Femur (tissue), 1 donor: ENCODE data around the gene NOL8.
A peak's percentile ranks its signal among the peaks of the same experiment; 100 is the strongest.

Source experiments
- DNase-seq: peaks from one replicate; pipeline ENCODE4 v3.0.0-alpha.2; 2017

NOL8 gene

GRCh38 chr9:92325269-92325990 lies at the start of gene NOL8, which contains the start of gene CENPP:
TSS of gene NOL8 (minus strand) at chr9:92325350. CDS start at chr9:92324161, 1,189 bp downstream.
TSS of gene CENPP (plus strand) at chr9:92325953.
- DNase-seq = peak; percentile 93

GRCh38 chr9:92373167-92373566 lies 48.0 kb upstream of the NOL8 start:
- no peak for DNase-seq

- no peak for DNase-seq
Observed at GRCh38 chr9:92369075-92369474, 43.9 kb upstream of the NOL8 start.

GRCh38 chr9:92360083-92360482 lies 34.9 kb upstream of the NOL8 start:
- no peak for DNase-seq

- peak; percentile 73 for DNase-seq
Observed at GRCh38 chr9:92359394-92359995, 34.3 kb upstream of the NOL8 start.

- no peak for DNase-seq
Observed at GRCh38 chr9:92353051-92353450, 27.9 kb upstream of the NOL8 start.

- no peak for DNase-seq
Observed at GRCh38 chr9:92350740-92351133, 25.6 kb upstream of the NOL8 start.

GRCh38 chr9:92349771-92350739 lies 24.9 kb upstream of the NOL8 start:
- DNase-seq = peak; percentile 57

GRCh38 chr9:92345582-92345981 lies 20.4 kb upstream of the NOL8 start:
- DNase-seq = no peak

GRCh38 chr9:92342825-92343488 lies 17.8 kb upstream of the NOL8 start:
- DNase-seq = no peak

GRCh38 chr9:92341578-92341977 lies 16.4 kb upstream of the NOL8 start:
- DNase-seq = no peak

- DNase-seq = no peak
Observed at GRCh38 chr9:92333282-92333634, 8.1 kb upstream of the NOL8 start.

GRCh38 chr9:92332577-92333281 lies 7.6 kb upstream of the NOL8 start:
- DNase-seq = no peak

- DNase-seq = no peak
Observed at GRCh38 chr9:92328225-92328624, 3.1 kb upstream of the NOL8 start.

GRCh38 chr9:92327283-92327850 lies 2.2 kb upstream of the NOL8 start:
- no peak for DNase-seq

GRCh38 chr9:92325991-92326500 lies 896 bp upstream of the NOL8 start:
- DNase-seq = no peak

- no peak for DNase-seq
Observed at GRCh38 chr9:92324889-92325268, 271 bp downstream of the NOL8 start.

- DNase-seq = no peak
Observed at GRCh38 chr9:92324431-92324830, 719 bp downstream of the NOL8 start.

GRCh38 chr9:92315456-92315855 lies 9.7 kb downstream of the NOL8 start:
- DNase-seq = no peak

GRCh38 chr9:92313624-92314012 lies 11.5 kb downstream of the NOL8 start:
- DNase-seq = no peak

- DNase-seq = no peak
Observed at GRCh38 chr9:92312887-92313623, 12.1 kb downstream of the NOL8 start.
